HEK293 (cell line): ENCODE results near the gene EXOSC1.
A peak's percentile ranks its signal among the peaks of the same experiment; 100 is the strongest.

Experiments
- CTCF ChIA-PET: fragments of 350-600 bp; formaldehyde crosslinking; extraction: SDS; loops from one replicate; lab custom pipeline; 2021; ENCODE audit warnings: antibody characterized with exemption; lab: Yijun Ruan, JAX
- POLR2A ChIA-PET: fragments of 300-600 bp; formaldehyde crosslinking; extraction: SDS; loops from one replicate; lab custom pipeline; 2020; ENCODE audit warnings: antibody characterized with exemption, inconsistent platforms; lab: Yijun Ruan, JAX
- H3K27ac ChIP-seq: fragments of 200-500 bp; sonication (Bioruptor generic); 2 replicates; pipeline ENCODE4 v1.5.1; 2014; ENCODE audit warnings: low read depth, low read length, control low read depth, inconsistent platforms; ENCODE audit errors: extremely low read depth
- H3K36me3 ChIP-seq, 2 experiments: fragments of 200-500 bp in 1 of 2; sonication (Bioruptor generic) in 1 of 2; 1 replicate in 1 of 2; 2 replicates in 1 of 2; pipeline ENCODE4 v1.5.1; 2014 to 2017; ENCODE audit warnings: inconsistent platforms in 2 of 2, low read length in 2 of 2; ENCODE audit not compliant: control insufficient read depth in 2 of 2, insufficient read depth in 1 of 2
- H3K4me1 ChIP-seq: fragments of 200-500 bp; sonication (Bioruptor generic); 2 replicates; pipeline ENCODE4 v1.5.1; 2014; ENCODE audit warnings: mild to moderate bottlenecking, low read length, inconsistent platforms; ENCODE audit not compliant: control insufficient read depth, insufficient read depth
- H3K4me3 ChIP-seq: 2 replicates; pipeline ENCODE4 v1.5.1; 2011; ENCODE audit warnings: low read depth, mild to moderate bottlenecking, control low read depth, low read length, moderate library complexity
- H3K9me3 ChIP-seq: fragments of 200-500 bp; sonication (Bioruptor generic); 2 replicates; pipeline ENCODE4 v1.5.1; 2014; ENCODE audit warnings: low read depth, low read length, inconsistent platforms; ENCODE audit not compliant: control insufficient read depth, insufficient read depth
- GFI1B ChIP-seq: fragments of 450-650 bp; formaldehyde crosslinking; IDR thresholded peaks from 2 replicates; pipeline ENCODE4 v1.5.1; 2016; ENCODE audit warnings: missing biosample characterization, missing genetic modification characterization
- PRDM2 ChIP-seq: fragments of 450-650 bp; formaldehyde crosslinking; IDR thresholded peaks from 2 replicates; pipeline ENCODE4 v1.5.1; 2016; ENCODE audit warnings: missing biosample characterization, missing genetic modification characterization, borderline replicate concordance
- SALL2 ChIP-seq: fragments of 450-650 bp; formaldehyde crosslinking; IDR thresholded peaks from 2 replicates; pipeline ENCODE4 v1.5.0; 2017; ENCODE audit warnings: missing biosample characterization, mild to moderate bottlenecking, missing genetic modification characterization, borderline replicate concordance
- TSHZ1 ChIP-seq: fragments of 450-650 bp; formaldehyde crosslinking; IDR thresholded peaks from 2 replicates; pipeline ENCODE4 v1.5.1; 2016; ENCODE audit warnings: missing biosample characterization, missing genetic modification characterization, borderline replicate concordance
- ZBTB17 ChIP-seq: fragments of 450-650 bp; formaldehyde crosslinking; IDR thresholded peaks from 2 replicates; pipeline ENCODE4 v1.5.1; 2016; ENCODE audit warnings: missing biosample characterization, missing genetic modification characterization
- ZBTB20 ChIP-seq: fragments of 450-650 bp; formaldehyde crosslinking; IDR thresholded peaks from 2 replicates; pipeline ENCODE4 v1.5.1; 2016; ENCODE audit warnings: missing biosample characterization, missing genetic modification characterization
- ZBTB21 ChIP-seq: fragments of 450-650 bp; formaldehyde crosslinking; IDR thresholded peaks from 2 replicates; pipeline ENCODE4 v1.5.1; 2017; ENCODE audit warnings: missing biosample characterization, missing genetic modification characterization
- ZFP3 ChIP-seq: fragments of 450-650 bp; formaldehyde crosslinking; IDR thresholded peaks from 2 replicates; pipeline ENCODE4 v1.5.1; 2016; ENCODE audit warnings: low read depth, missing biosample characterization, missing genetic modification characterization
- ZNF155 ChIP-seq: fragments of 450-650 bp; formaldehyde crosslinking; IDR thresholded peaks from 2 replicates; pipeline ENCODE4 v1.5.1; 2016; ENCODE audit warnings: missing biosample characterization, missing genetic modification characterization
- ZNF157 ChIP-seq: fragments of 450-650 bp; formaldehyde crosslinking; IDR thresholded peaks from 2 replicates; pipeline ENCODE4 v1.5.1; 2016; ENCODE audit warnings: missing biosample characterization, missing genetic modification characterization
- ZNF169 ChIP-seq: fragments of 450-650 bp; formaldehyde crosslinking; IDR thresholded peaks from 2 replicates; pipeline ENCODE4 v1.5.1; 2016; ENCODE audit warnings: missing biosample characterization, missing genetic modification characterization
- ZNF202 ChIP-seq: fragments of 450-650 bp; formaldehyde crosslinking; IDR thresholded peaks from 2 replicates; pipeline ENCODE4 v1.5.1; 2016; ENCODE audit warnings: missing biosample characterization, missing genetic modification characterization, borderline replicate concordance
- ZNF24 ChIP-seq: fragments of 450-650 bp; formaldehyde crosslinking; IDR thresholded peaks from 2 replicates; pipeline ENCODE4 v1.5.1; 2016; ENCODE audit warnings: missing biosample characterization, missing genetic modification characterization
- ZNF366 ChIP-seq: fragments of 450-650 bp; formaldehyde crosslinking; conservative IDR thresholded peaks from 2 replicates; pipeline ENCODE4 v1.5.1; 2016; ENCODE audit warnings: missing biosample characterization, missing genetic modification characterization
- ZNF501 ChIP-seq: fragments of 450-650 bp; formaldehyde crosslinking; IDR thresholded peaks from 2 replicates; pipeline ENCODE4 v1.5.1; 2016; ENCODE audit warnings: missing biosample characterization, missing genetic modification characterization
- ZNF548 ChIP-seq: fragments of 450-650 bp; formaldehyde crosslinking; IDR thresholded peaks from 2 replicates; pipeline ENCODE4 v1.5.1; 2016; ENCODE audit warnings: missing biosample characterization, missing genetic modification characterization
- ZNF561 ChIP-seq: fragments of 450-650 bp; IDR thresholded peaks from 2 replicates; pipeline ENCODE4 v1.5.1; 2018; ENCODE audit warnings: missing biosample characterization, missing genetic modification characterization, borderline replicate concordance
- ZNF600 ChIP-seq: fragments of 450-650 bp; formaldehyde crosslinking; IDR thresholded peaks from 2 replicates; pipeline ENCODE4 v1.5.1; 2016; ENCODE audit warnings: missing biosample characterization, missing genetic modification characterization
- ZNF704 ChIP-seq: fragments of 450-650 bp; formaldehyde crosslinking; IDR thresholded peaks from 2 replicates; pipeline ENCODE4 v1.5.1; 2016; ENCODE audit warnings: missing biosample characterization, missing genetic modification characterization
- ZNF768 ChIP-seq: fragments of 450-650 bp; formaldehyde crosslinking; IDR thresholded peaks from 2 replicates; pipeline ENCODE4 v1.5.1; 2018; ENCODE audit warnings: missing biosample characterization, mild to moderate bottlenecking, missing genetic modification characterization
- TF ChIP-seq, protein P1 (sequence below): fragments of 450-650 bp; formaldehyde crosslinking; IDR thresholded peaks from 2 replicates; pipeline ENCODE4 v1.5.1; 2016; ENCODE audit warnings: missing biosample characterization, missing genetic modification characterization
- TF ChIP-seq, protein P2 (sequence below): fragments of 450-650 bp; formaldehyde crosslinking; IDR thresholded peaks from 2 replicates; pipeline ENCODE4 v1.5.1; 2016; ENCODE audit warnings: missing biosample characterization, missing genetic modification characterization

EXOSC1 gene

DNA sequence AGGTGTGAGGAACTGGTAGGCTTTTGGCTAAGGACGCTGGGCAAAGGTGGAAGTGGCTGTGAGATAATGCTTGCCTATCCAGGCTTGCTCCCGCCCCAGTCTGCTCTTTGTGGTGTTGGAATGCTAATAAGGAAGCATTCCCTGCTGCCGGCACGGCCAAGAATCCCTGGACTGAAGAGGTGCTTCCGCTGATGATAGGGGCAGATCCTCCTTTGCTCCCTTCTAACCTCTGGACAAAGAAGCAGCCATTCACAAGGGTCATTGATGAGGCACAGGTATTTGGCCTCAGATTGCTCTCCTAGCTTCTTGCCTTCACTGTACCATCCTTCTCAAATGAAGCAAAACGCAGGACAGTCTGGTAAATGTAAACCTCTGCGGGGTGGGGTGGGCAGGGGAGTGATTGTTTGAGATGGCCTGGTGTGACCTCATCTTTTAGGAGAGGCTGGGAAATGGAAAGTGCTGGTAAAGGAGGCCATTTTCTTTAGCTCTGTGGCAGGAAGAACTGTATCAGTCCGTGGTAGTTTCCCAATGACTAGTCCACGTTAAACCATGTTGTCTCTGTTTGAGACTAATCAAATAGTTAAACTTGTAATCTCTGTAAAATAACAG lies 18.1 kb downstream of the EXOSC1 start (continued):
- TF ChIP-seq TSHZ1 (no peak), ZNF157 (no peak), ZNF600 (peak; percentile 86), ZNF561 (tag by site-specific recombination) (no peak), ZBTB21 (tag by site-specific recombination) (no peak), ZNF202 (no peak), ZNF169 (no peak), ZBTB20 (tag by site-specific recombination) (no peak), ZNF704 (tag by site-specific recombination) (no peak), GFI1B (tag by site-specific recombination) (no peak), ZNF155 (tag by site-specific recombination) (no peak), SALL2 (tag by site-specific recombination) (no peak), ZNF501 (tag by site-specific recombination) (no peak), ZNF548 (no peak), ZFP3 (no peak), ZNF768 (tag by site-specific recombination) (no peak), ZNF366 (tag by site-specific recombination) (no peak)
- TF ChIP-seq, protein P1, sequence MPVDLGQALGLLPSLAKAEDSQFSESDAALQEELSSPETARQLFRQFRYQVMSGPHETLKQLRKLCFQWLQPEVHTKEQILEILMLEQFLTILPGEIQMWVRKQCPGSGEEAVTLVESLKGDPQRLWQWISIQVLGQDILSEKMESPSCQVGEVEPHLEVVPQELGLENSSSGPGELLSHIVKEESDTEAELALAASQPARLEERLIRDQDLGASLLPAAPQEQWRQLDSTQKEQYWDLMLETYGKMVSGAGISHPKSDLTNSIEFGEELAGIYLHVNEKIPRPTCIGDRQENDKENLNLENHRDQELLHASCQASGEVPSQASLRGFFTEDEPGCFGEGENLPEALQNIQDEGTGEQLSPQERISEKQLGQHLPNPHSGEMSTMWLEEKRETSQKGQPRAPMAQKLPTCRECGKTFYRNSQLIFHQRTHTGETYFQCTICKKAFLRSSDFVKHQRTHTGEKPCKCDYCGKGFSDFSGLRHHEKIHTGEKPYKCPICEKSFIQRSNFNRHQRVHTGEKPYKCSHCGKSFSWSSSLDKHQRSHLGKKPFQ (tag by site-specific recombination) = no peak
- TF ChIP-seq, protein P2, sequence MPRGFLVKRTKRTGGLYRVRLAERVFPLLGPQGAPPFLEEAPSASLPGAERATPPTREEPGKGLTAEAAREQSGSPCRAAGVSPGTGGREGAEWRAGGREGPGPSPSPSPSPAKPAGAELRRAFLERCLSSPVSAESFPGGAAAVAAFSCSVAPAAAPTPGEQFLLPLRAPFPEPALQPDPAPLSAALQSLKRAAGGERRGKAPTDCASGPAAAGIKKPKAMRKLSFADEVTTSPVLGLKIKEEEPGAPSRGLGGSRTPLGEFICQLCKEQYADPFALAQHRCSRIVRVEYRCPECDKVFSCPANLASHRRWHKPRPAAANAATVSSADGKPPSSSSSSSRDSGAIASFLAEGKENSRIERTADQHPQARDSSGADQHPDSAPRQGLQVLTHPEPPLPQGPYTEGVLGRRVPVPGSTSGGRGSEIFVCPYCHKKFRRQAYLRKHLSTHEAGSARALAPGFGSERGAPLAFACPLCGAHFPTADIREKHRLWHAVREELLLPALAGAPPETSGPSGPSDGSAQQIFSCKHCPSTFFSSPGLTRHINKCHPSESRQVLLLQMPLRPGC (tag by site-specific recombination) = no peak

DNA sequence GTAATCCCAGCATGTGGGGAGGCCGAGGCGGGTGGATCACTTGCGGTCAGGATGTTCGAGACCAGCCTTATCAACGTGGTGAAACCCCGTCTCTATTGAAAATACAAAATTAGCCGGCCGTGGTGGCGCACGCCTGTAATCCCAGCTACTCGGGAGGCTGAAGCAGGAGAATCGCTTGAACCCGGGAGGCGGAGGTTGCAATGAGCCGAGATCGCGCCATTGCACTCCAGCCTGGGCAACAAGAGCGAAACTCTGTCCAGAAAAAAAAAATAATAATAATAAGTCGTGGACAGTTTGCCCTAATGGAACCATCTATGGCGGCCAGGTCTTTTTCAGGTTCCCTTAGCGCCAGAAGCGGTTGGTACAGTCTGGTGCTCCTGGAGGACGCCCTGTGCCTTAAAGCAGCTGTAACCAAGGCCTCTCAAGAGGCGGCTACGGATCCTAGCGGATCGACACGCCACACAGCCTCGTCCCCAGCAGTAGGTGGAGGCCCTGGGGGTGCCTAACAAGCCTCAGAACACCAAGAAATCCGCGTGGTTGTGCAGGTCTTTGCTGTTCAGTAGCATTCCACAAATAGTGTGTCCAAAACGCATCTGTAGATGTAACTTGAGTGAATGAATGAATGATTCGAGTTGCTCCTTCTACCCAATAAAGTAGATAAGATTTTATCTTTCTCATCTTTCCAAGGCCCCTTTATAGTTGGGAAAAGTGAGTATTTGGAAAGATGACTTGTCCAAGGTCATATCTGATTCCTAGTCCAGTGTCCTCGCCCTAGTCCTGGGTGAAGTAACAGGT lies 18.8 kb downstream of the EXOSC1 start:
- H3K27ac ChIP-seq = peak overlapping the region; percentile 96
- ChIA-PET POLR2A (interaction anchor here (0.8 to 1.7 kb wide), 4 partner anchors 13 to 260 kb away, joined by 3 to 4 read pairs (median 4); partner anchors contain the start of genes ARHGAP19 and AVPI1), CTCF (interaction anchor here (0.7 to 1.1 kb wide), 3 partner anchors 15 to 28 kb away, joined by 3 read pairs; no protein-coding TSS in a partner anchor)
- peaks cover 38 to 55% of the 10 kb centered on the region in 2 experiments for H3K36me3 ChIP-seq
- H3K9me3 ChIP-seq = no peaks in the 10 kb centered on the region
- peak overlapping the region; percentile 87 for H3K4me3 ChIP-seq
- H3K4me1 ChIP-seq = no peaks in the 10 kb centered on the region; the same call in 1 of the 2 replicates
- TF ChIP-seq PRDM2 (tag by site-specific recombination) (no peak), ZBTB17 (tag by site-specific recombination) (peak; percentile 11; the same call in 1 of the 2 replicates), ZNF24 (tag by site-specific recombination) (peak; percentile 79; the same call in 1 of the 2 replicates)
